SJSA1 (cell line): Measurements from ENCODE around the gene GRID2. TPM values are rescaled to one million over a fixed set of nuclear protein-coding genes. Genes with fewer than 3 reads are reported as not detected.

Experiments used
- DNase-seq, 2 experiments: peaks; one replicate each; pipeline ENCODE4 v3.0.0-alpha.2; 2015 to 2020; ENCODE audit warnings: low spot score in 2 of 2, low read depth in 1 of 2
- H3K27ac ChIP-seq: fragments of 250-450 bp; sonication (Bioruptor Pico); 2 replicates; pipeline ENCODE4 v1.5.1; 2020; ENCODE audit warnings: mild to moderate bottlenecking, moderate library complexity
- H3K27me3 ChIP-seq: fragments of 250-450 bp; sonication (Bioruptor Pico); replicated peaks from 2 replicates; pipeline ENCODE4 v1.5.1; 2020; ENCODE audit warnings: mild to moderate bottlenecking, moderate library complexity
- H3K36me3 ChIP-seq: fragments of 250-450 bp; sonication (Bioruptor Pico); 2 replicates; pipeline ENCODE4 v1.5.1; 2020; ENCODE audit warnings: mild to moderate bottlenecking
- H3K4me1 ChIP-seq: fragments of 250-450 bp; sonication (Bioruptor Pico); replicated peaks from 2 replicates; pipeline ENCODE4 v1.6.1; 2021; ENCODE audit warnings: mild to moderate bottlenecking
- H3K4me3 ChIP-seq: fragments of 250-450 bp; sonication (Bioruptor Pico); 2 replicates; pipeline ENCODE4 v1.5.1; 2020; ENCODE audit warnings: mild to moderate bottlenecking
- H3K9me3 ChIP-seq: fragments of 250-450 bp; sonication (Bioruptor Pico); replicated peaks from 2 replicates; pipeline ENCODE4 v1.5.1; 2020; ENCODE audit warnings: mild to moderate bottlenecking
- total RNA-seq: library from RNA; depleted of rRNA; stranded (reverse); fragments of >200 nt; shearing (Covaris generic); gene quantifications from 2 replicates; pipeline ENCODE4 v1.2.3, GENCODE V29; 2014

Gene GRID2
- total RNA-seq, 1 experiment from 2014 or later = not detected

GRCh38 chr4:93513851-93514250, 1210.1 kb downstream of the GRID2 start:
- Histone ChIP-seq H3K36me3 (no peaks in the 10 kb centered on the region), H3K27me3 (no peaks in the 10 kb centered on the region), H3K4me1 (no peaks in the 10 kb centered on the region), H3K9me3 (no peaks in the 10 kb centered on the region), H3K4me3 (no peak overlapping the region), H3K27ac (no peak overlapping the region)
- no peak for DNase-seq

DNA sequence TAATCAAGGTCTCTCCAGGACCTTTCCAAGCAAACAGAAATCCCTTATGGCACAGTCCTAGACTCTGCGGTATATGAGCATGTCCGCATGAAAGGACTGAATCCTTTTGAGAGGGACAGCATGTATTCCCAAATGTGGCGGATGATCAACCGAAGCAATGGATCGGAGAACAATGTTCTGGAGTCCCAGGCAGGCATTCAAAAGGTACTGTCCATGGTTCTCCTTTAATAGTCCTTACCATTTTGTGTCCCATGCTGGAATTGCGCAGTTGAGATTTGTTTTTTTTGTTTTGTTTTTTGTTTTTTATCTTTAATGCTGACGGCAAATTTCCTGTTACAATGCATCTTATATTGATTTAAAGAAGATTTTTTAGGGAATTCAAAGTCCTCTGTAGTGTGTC, 1211.4 kb downstream of the GRID2 start:
- Histone ChIP-seq H3K36me3 (no peaks in the 10 kb centered on the region), H3K27me3 (no peaks in the 10 kb centered on the region), H3K4me3 (no peak overlapping the region), H3K9me3 (no peaks in the 10 kb centered on the region), H3K27ac (no peak overlapping the region), H3K4me1 (no peaks in the 10 kb centered on the region)
- no peak for DNase-seq

DNA sequence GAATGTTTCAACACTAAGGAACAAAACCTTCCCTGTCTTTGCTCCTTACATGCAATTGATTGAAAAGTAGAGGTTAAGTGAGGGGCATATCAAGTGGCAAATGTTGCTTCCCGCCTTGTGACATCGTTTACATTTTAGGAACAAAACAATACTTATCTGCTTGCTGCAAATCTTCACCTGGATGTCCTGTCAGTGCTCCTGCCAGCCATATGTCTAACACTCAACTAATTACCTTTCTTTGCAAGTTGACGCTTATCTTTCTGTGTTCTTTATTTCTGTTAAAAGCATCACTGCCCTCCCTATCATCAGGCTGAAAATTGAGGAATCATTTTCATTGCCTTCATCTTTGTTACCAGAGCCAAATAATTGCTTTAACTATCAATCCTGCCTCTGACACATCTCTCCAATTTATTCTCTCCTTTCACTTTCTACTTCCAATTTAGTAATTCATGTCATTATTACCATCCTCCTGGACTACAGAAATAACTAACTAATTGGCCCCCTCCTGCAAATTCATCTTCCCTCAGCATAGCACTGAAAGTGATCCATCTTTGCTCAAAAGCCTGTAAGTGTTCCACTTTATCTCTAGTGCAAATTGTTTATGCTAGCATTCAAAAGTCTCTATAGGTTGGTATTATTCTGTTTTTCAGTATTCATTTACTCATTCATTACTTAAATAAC, 1226.1 kb downstream of the GRID2 start:
- no peaks in the 10 kb centered on the region for H3K4me1 ChIP-seq
- H3K9me3 ChIP-seq = no peaks in the 10 kb centered on the region
- H3K4me3 ChIP-seq = no peak overlapping the region
- H3K36me3 ChIP-seq = no peaks in the 10 kb centered on the region
- H3K27ac ChIP-seq = no peak overlapping the region
- no peak for DNase-seq
- no peaks in the 10 kb centered on the region for H3K27me3 ChIP-seq

GRCh38 chr4:93532234-93532633, 1228.5 kb downstream of the GRID2 start:
- Histone ChIP-seq H3K27me3 (no peaks in the 10 kb centered on the region), H3K27ac (no peak overlapping the region), H3K4me3 (no peak overlapping the region), H3K9me3 (no peaks in the 10 kb centered on the region), H3K36me3 (no peaks in the 10 kb centered on the region), H3K4me1 (no peaks in the 10 kb centered on the region)
- DNase-seq = no peak

DNA sequence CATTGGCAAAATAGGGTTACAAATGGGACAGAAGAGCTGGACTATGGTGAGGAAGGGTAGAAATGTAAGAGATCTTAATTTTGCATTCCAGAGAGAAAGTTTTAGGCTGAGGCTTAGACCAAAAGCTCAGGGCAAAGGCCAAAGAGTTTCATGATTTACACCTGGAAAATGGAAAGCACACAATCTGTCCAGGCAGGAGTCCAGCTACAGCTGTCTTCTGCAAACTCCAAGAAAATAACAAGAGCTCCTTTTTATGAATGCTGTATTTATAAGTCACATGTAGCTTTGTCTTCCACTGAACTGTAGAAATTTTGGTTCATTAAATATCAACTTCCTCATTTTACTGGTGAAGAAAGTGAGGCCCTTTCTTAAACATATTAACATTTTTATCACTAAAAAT, 1236.8 kb downstream of the GRID2 start:
- Histone ChIP-seq H3K27me3 (peaks cover 7% of the 10 kb centered on the region), H3K9me3 (no peaks in the 10 kb centered on the region), H3K4me3 (no peak overlapping the region), H3K4me1 (no peaks in the 10 kb centered on the region), H3K36me3 (no peaks in the 10 kb centered on the region), H3K27ac (no peak overlapping the region)
- DNase-seq = no peak

- no peak for DNase-seq
- Histone ChIP-seq H3K4me1 (no peaks in the 10 kb centered on the region), H3K9me3 (no peaks in the 10 kb centered on the region), H3K36me3 (no peaks in the 10 kb centered on the region), H3K27ac (no peak overlapping the region), H3K4me3 (no peak overlapping the region), H3K27me3 (no peaks in the 10 kb centered on the region)
These were observed 1258.1 kb downstream of the GRID2 start for GRCh38 chr4:93561842-93562241.

DNA sequence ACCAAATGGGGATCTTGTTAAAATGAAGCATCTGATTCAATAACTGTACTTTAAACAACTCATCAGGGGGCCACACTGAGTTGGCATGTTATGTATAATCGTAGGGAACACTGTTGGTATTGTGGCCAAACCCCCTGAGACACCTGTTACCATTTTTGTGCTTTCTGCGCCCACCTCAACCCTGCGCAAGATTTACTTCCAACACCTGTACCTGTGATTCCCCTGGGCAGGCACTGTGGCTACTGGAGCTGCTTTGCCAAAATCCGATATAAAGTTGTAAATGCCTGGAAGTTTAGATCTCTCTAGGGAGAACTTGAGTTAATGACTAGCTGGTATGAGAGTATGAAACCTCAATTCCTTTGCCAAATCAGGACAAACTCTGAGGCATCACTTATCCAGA, 1265.0 kb downstream of the GRID2 start:
- Histone ChIP-seq H3K27me3 (no peaks in the 10 kb centered on the region), H3K4me1 (no peaks in the 10 kb centered on the region), H3K36me3 (no peaks in the 10 kb centered on the region), H3K9me3 (no peaks in the 10 kb centered on the region), H3K27ac (no peak overlapping the region), H3K4me3 (no peak overlapping the region)
- DNase-seq = no peak

DNA sequence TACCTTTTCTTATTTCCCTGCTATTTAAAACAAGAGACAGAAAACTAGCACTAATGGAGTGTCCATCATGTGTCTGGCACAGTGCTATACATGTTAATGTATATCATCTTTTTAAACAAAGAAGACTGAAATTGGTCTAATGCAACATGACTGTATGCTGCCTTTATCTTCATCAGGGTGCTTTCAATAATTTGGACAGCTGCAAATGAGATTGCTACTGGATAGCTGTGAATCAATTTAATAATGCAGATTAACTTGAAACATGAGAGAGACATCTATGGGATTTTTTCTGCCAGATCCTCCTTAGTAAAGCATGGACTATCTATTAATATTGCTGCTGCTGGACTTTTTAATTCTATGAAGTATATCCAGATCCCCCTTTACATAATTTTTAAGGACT, 1269.5 kb downstream of the GRID2 start:
- H3K27me3 ChIP-seq = no peaks in the 10 kb centered on the region; the same call in 1 of the 2 replicates
- DNase-seq = no peak

GRCh38 chr4:93578942-93579341, 1275.2 kb downstream of the GRID2 start:
- no peaks in the 10 kb centered on the region for H3K4me1 ChIP-seq
- H3K4me3 ChIP-seq = no peak overlapping the region
- H3K27me3 ChIP-seq = peaks cover 4% of the 10 kb centered on the region; the same call in 1 of the 2 replicates
- H3K9me3 ChIP-seq = no peaks in the 10 kb centered on the region
- no peak overlapping the region for H3K27ac ChIP-seq
- no peaks in the 10 kb centered on the region for H3K36me3 ChIP-seq
- DNase-seq = no peak

More for the DNA sequence above, 1269.5 kb downstream of the GRID2 start:
- Histone ChIP-seq H3K4me3 (no peak overlapping the region), H3K4me1 (no peaks in the 10 kb centered on the region), H3K36me3 (no peaks in the 10 kb centered on the region), H3K27ac (no peak overlapping the region), H3K9me3 (no peaks in the 10 kb centered on the region)

GRCh38 chr4:93605163-93605562, 1301.4 kb downstream of the GRID2 start:
- no peaks in the 10 kb centered on the region for H3K36me3 ChIP-seq
- H3K4me1 ChIP-seq = no peaks in the 10 kb centered on the region
- H3K27ac ChIP-seq = no peak overlapping the region
- no peak overlapping the region for H3K4me3 ChIP-seq
- H3K27me3 ChIP-seq = no peaks in the 10 kb centered on the region
- no peak for DNase-seq
- no peaks in the 10 kb centered on the region for H3K9me3 ChIP-seq

- no peak overlapping the region for H3K4me3 ChIP-seq
- no peaks in the 10 kb centered on the region for H3K9me3 ChIP-seq
- no peaks in the 10 kb centered on the region for H3K36me3 ChIP-seq
- no peaks in the 10 kb centered on the region for H3K27me3 ChIP-seq
- DNase-seq = no peak
- H3K4me1 ChIP-seq = no peaks in the 10 kb centered on the region
- no peak overlapping the region for H3K27ac ChIP-seq
These were observed 1313.8 kb downstream of the GRID2 start for GRCh38 chr4:93617606-93618005.

DNA sequence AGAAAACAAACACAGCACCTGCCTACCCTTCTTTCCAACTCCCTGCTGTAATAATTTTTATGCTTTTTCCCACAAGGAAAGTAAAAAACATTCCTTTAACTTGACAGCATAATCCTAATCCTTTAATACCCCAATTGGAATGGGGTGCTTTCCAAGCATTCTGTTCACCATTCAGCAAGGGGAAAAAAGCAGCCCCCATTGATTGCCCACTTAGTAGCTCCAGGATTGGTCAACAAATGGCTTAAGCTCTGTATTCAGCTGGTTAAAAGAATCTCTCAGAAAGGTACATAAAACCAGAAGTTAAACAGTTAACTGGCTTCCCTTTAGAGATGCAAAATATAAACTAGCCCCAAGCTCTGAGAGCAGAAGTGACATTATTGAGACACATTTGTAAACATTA, 1330.0 kb downstream of the GRID2 start:
- Histone ChIP-seq H3K36me3 (no peaks in the 10 kb centered on the region), H3K27me3 (no peaks in the 10 kb centered on the region), H3K4me3 (no peak overlapping the region), H3K9me3 (no peaks in the 10 kb centered on the region), H3K4me1 (no peaks in the 10 kb centered on the region), H3K27ac (no peak overlapping the region)
- no peak for DNase-seq

DNA sequence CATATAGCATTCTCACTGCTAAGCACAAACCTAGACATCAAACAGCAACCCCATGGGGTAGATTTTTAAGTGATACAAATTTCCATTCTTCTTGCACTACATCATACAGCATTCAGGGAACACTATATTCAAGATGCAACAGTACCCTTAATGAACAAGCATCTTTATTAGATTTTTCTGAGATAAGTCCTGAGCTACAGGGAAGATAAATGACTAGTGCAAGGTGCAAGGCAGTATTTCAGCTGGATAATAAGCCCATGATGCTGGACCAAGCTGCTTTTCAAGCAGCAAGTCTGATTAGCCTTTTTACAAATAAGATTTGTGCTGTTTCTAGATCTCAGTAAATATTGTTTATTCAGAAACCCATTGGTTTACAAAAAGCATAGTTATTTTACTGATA, 1332.2 kb downstream of the GRID2 start:
- Histone ChIP-seq H3K27me3 (no peaks in the 10 kb centered on the region), H3K4me1 (no peaks in the 10 kb centered on the region), H3K36me3 (no peaks in the 10 kb centered on the region), H3K4me3 (no peak overlapping the region), H3K27ac (no peak overlapping the region), H3K9me3 (no peaks in the 10 kb centered on the region)
- DNase-seq = no peak

GRCh38 chr4:93645120-93645519, 1341.4 kb downstream of the GRID2 start:
- H3K27me3 ChIP-seq = no peaks in the 10 kb centered on the region
- H3K27ac ChIP-seq = no peak overlapping the region
- H3K9me3 ChIP-seq = no peaks in the 10 kb centered on the region
- no peaks in the 10 kb centered on the region for H3K4me1 ChIP-seq
- no peak for DNase-seq
- H3K4me3 ChIP-seq = no peak overlapping the region
- no peaks in the 10 kb centered on the region for H3K36me3 ChIP-seq
